H9 (cell line): Measurements from ENCODE around the gene DYNLRB1. TPM values are rescaled to one million over a fixed set of nuclear protein-coding genes. Genes with fewer than 3 reads are reported as not detected.

Experiments used
- DNase-seq: peaks from one replicate; pipeline ENCODE4 v3.0.0-alpha.2; 2017
- H2AFZ ChIP-seq: one replicate; pipeline ENCODE4 v1.6.1; 2013; ENCODE audit warnings: mild to moderate bottlenecking, low read length, control low read depth, moderate library complexity
- H2AK5ac ChIP-seq: 2 replicates; pipeline ENCODE4 v1.6.1; 2013; ENCODE audit warnings: low read length, control low read depth, mixed read lengths; ENCODE audit not compliant: insufficient read length
- H2BK120ac ChIP-seq: one replicate; pipeline ENCODE4 v1.6.1; 2013; ENCODE audit warnings: low read depth, mild to moderate bottlenecking, low read length, control low read depth, inconsistent platforms; ENCODE audit not compliant: poor library complexity, severe bottlenecking
- H2BK12ac ChIP-seq: 2 replicates; pipeline ENCODE4 v1.6.1; 2013; ENCODE audit warnings: low read length, control low read depth, mixed read lengths, low read depth; ENCODE audit not compliant: insufficient read length
- H2BK15ac ChIP-seq: 2 replicates; pipeline ENCODE4 v1.6.1; 2013; ENCODE audit warnings: low read depth, low read length, control low read depth
- H2BK20ac ChIP-seq: one replicate; pipeline ENCODE4 v1.6.1; 2013; ENCODE audit warnings: low read depth, mild to moderate bottlenecking, low read length, control low read depth, inconsistent platforms; ENCODE audit not compliant: poor library complexity, severe bottlenecking
- H2BK5ac ChIP-seq: 2 replicates; pipeline ENCODE4 v1.6.1; 2013; ENCODE audit warnings: low read length, control low read depth, mixed read lengths; ENCODE audit not compliant: insufficient read length
- H3K14ac ChIP-seq: 2 replicates; pipeline ENCODE4 v1.6.1; 2013; ENCODE audit warnings: low read length, control low read depth; ENCODE audit not compliant: insufficient read depth
- H3K18ac ChIP-seq: 2 replicates; pipeline ENCODE4 v1.6.1; 2013; ENCODE audit warnings: low read depth, mild to moderate bottlenecking, mixed read lengths, low read length, control low read depth; ENCODE audit not compliant: insufficient read length
- H3K23ac ChIP-seq: 2 replicates; pipeline ENCODE4 v1.6.1; 2013; ENCODE audit warnings: low read length, control low read depth, mixed read lengths, low read depth; ENCODE audit not compliant: insufficient read length
- H3K23me2 ChIP-seq: 2 replicates; pipeline ENCODE4 v1.6.1; 2013; ENCODE audit warnings: low read depth, mild to moderate bottlenecking, mixed read lengths, low read length, control low read depth; ENCODE audit not compliant: insufficient read length, poor library complexity, severe bottlenecking
- H3K27ac ChIP-seq: 2 replicates; pipeline ENCODE4 v1.5.1; 2013; ENCODE audit warnings: low read length, control low read depth, mixed read lengths, low read depth; ENCODE audit not compliant: insufficient read length
- H3K27me3 ChIP-seq: 2 replicates; pipeline ENCODE4 v1.6.1; 2013; ENCODE audit warnings: low read length, control low read depth, inconsistent platforms; ENCODE audit not compliant: insufficient read depth
- H3K4ac ChIP-seq: 2 replicates; pipeline ENCODE4 v1.6.1; 2013; ENCODE audit warnings: low read depth, mild to moderate bottlenecking, control low read depth, inconsistent platforms, low read length, moderate library complexity
- H3K4me1 ChIP-seq: 2 replicates; pipeline ENCODE4 v1.6.1; 2013; ENCODE audit warnings: low read length, control low read depth, inconsistent platforms; ENCODE audit not compliant: insufficient read depth
- H3K4me2 ChIP-seq: 2 replicates; pipeline ENCODE4 v1.6.1; 2013; ENCODE audit warnings: low read length, control low read depth, mixed read lengths; ENCODE audit not compliant: insufficient read length, insufficient read depth
- H3K56ac ChIP-seq: 2 replicates; pipeline ENCODE4 v1.6.1; 2013; ENCODE audit warnings: low read depth, mild to moderate bottlenecking, mixed read lengths, low read length, control low read depth; ENCODE audit not compliant: insufficient read length
- H3K79me1 ChIP-seq: 2 replicates; pipeline ENCODE4 v1.6.1; 2013; ENCODE audit warnings: low read depth, mild to moderate bottlenecking, moderate library complexity, low read length, control low read depth, inconsistent platforms; ENCODE audit not compliant: insufficient read depth, poor library complexity, severe bottlenecking
- H3K79me2 ChIP-seq: 2 replicates; pipeline ENCODE4 v1.6.1; 2013; ENCODE audit warnings: low read length, control low read depth, inconsistent platforms; ENCODE audit not compliant: insufficient read depth
- H3K9ac ChIP-seq: 2 replicates; pipeline ENCODE4 v1.6.1; 2013; ENCODE audit warnings: low read length, control low read depth, mixed read lengths; ENCODE audit not compliant: insufficient read length; ENCODE audit errors: extremely low read depth
- H3K9me3 ChIP-seq: one replicate; pipeline ENCODE4 v1.6.1; 2013; ENCODE audit warnings: low read depth, low read length, inconsistent platforms; ENCODE audit not compliant: control insufficient read depth
- H3T11ph ChIP-seq: one replicate; pipeline ENCODE4 v1.6.1; 2013; ENCODE audit warnings: mild to moderate bottlenecking, low read length, control low read depth, inconsistent platforms
- H4K20me1 ChIP-seq: one replicate; pipeline ENCODE4 v1.6.1; 2013; ENCODE audit not compliant: control insufficient read depth, insufficient read length, insufficient read depth
- H4K5ac ChIP-seq: 2 replicates; pipeline ENCODE4 v1.6.1; 2013; ENCODE audit warnings: low read depth, mild to moderate bottlenecking, mixed read lengths, low read length, control low read depth; ENCODE audit not compliant: insufficient read length
- H4K8ac ChIP-seq: replicated peaks from 2 replicates; pipeline ENCODE4 v1.6.1; 2013; ENCODE audit warnings: low read length, control low read depth, mixed read lengths, low read depth; ENCODE audit not compliant: insufficient read length
- H4K91ac ChIP-seq: 2 replicates; pipeline ENCODE4 v1.6.1; 2013; ENCODE audit warnings: low read depth, mild to moderate bottlenecking, moderate library complexity, mixed read lengths, low read length, control low read depth; ENCODE audit not compliant: insufficient read length
- H3K27ac Mint-ChIP-seq, 3 experiments: 2 replicates in 2 of 3; 3 replicates in 1 of 3; pipeline ENCODE4 v1.8.0; 2020 to 2021; ENCODE audit warnings: mixed read lengths in 3 of 3, mild to moderate bottlenecking in 1 of 3, moderate library complexity in 1 of 3
- H3K27me3 Mint-ChIP-seq: 2 replicates; pipeline ENCODE4 v1.8.0; 2021; ENCODE audit warnings: low read depth, mild to moderate bottlenecking, moderate library complexity, mixed read lengths
- H3K36me3 Mint-ChIP-seq, 3 experiments: 2 replicates in 2 of 3; 3 replicates in 1 of 3; pipeline ENCODE4 v1.8.0; 2020 to 2021; ENCODE audit warnings: low read depth in 3 of 3, mixed read lengths in 3 of 3; ENCODE audit not compliant: insufficient read depth in 1 of 3
- H3K4me1 Mint-ChIP-seq, 2 experiments: 2 replicates each; pipeline ENCODE4 v1.8.0; 2020; ENCODE audit warnings: mixed read lengths in 2 of 2
- H3K4me3 Mint-ChIP-seq, 2 experiments: 2 replicates in 1 of 2; 3 replicates in 1 of 2; pipeline ENCODE4 v1.8.0; 2020 to 2021; ENCODE audit warnings: mild to moderate bottlenecking in 2 of 2, mixed read lengths in 2 of 2, moderate library complexity in 1 of 2
- H3K9me3 Mint-ChIP-seq, 2 experiments: 2 replicates in 1 of 2; 3 replicates in 1 of 2; pipeline ENCODE4 v1.8.0; 2020; ENCODE audit warnings: mild to moderate bottlenecking in 2 of 2, mixed read lengths in 2 of 2, moderate library complexity in 1 of 2
- WGBS: extraction: QIAGEN DNeasy Blood & Tissue Kit; methylation state at CpG from one replicate; pipeline ENCODE4 v1.1.7; 2013; ENCODE audit warnings: missing lambda C conversion rate, low lambda C conversion rate, mixed read lengths; ENCODE audit not compliant: insufficient read length; ENCODE audit errors: extremely low coverage; 5-methylcytosine and 5-hydroxymethylcytosine counted together
- total RNA-seq: library from RNA; stranded (reverse); gene quantifications from 2 replicates; pipeline ENCODE4 v1.2.1, GENCODE V29; 2021
- TF ChIP-seq, protein P1 (sequence below): fragments of 200-600 bp; sonication (generic); conservative IDR thresholded peaks from 3 replicates; pipeline ENCODE4 v1.8.0; 2021; ENCODE audit warnings: antibody characterized with exemption, mild to moderate bottlenecking

The DYNLRB1 gene
- total RNA-seq, 1 experiment from 2014 or later, result 200 TPM

DNA sequence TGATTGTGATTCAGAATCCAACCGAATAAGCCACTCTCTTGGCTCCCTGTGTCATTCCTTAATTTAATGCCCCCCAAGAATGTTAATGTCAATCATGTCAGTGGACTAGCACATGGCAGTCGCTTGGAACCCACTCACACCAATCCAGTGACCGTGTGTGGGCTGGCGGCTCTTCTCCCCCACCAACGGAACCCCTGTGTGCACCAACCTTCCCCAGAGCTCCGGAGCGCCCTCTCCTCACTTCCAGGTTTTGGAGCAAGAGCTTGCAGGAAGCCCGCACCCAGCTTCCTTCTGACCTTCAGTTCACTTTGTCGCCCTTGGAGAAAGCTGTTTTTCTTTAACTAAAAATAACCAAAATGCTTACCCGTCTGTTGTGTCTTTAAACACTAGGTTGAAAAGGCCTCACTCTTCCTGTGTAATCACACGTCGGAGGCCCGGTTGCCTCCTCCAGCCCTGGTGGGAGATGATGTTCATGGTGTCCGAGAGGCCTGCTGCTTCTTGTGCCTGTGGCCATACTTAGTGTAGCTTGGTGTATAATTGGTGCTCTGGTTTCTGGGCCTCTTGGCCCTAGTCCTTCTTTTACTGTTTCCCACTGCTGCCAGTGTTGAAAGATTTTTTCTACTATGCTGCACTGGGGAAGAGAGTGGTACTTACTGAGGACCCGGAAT, 24.5 kb downstream of the DYNLRB1 start:
- Histone ChIP-seq H3K79me1 (no peaks in the 10 kb centered on the region), H3K9me3 (no peaks in the 10 kb centered on the region), H3K4ac (no peak overlapping the region), H3K4me2 (no peak overlapping the region), H4K20me1 (no peaks in the 10 kb centered on the region), H3T11ph (no peak overlapping the region), H4K91ac (no peak overlapping the region), H2BK15ac (no peak overlapping the region), H3K27me3 (no peaks in the 10 kb centered on the region; the same call in 1 of the 2 replicates), H3K23ac (no peak overlapping the region), H4K8ac (no peak overlapping the region), H3K18ac (no peak overlapping the region), H3K27ac (no peak overlapping the region), H2AFZ (no peak overlapping the region), H2BK20ac (no peak overlapping the region), H2AK5ac (no peak overlapping the region), H3K9ac (no peak overlapping the region), H3K14ac (no peak overlapping the region), H3K79me2 (no peaks in the 10 kb centered on the region), H3K23me2 (peaks cover 3% of the 10 kb centered on the region), H2BK12ac (no peak overlapping the region), H3K4me1 (no peaks in the 10 kb centered on the region), H2BK120ac (no peak overlapping the region), H2BK5ac (no peak overlapping the region), H4K5ac (no peak overlapping the region), H3K56ac (no peak overlapping the region)
- H3K36me3 Mint-ChIP-seq, result peaks cover 21 to 55% (median 34%) of the 10 kb centered on the region in 3 experiments; a peak in 6 of 7 replicates
- no CpG with 5 or more reads among the region's 15 CpGs for WGBS
- peaks cover 0 to 1% of the 10 kb centered on the region in 2 experiments; a peak in 1 of 5 replicates for H3K9me3 Mint-ChIP-seq
- H3K4me1 Mint-ChIP-seq, result peaks cover 12% of the 10 kb centered on the region in 2 experiments
- H3K27ac Mint-ChIP-seq, result no peak overlapping the region
- no peak for DNase-seq
- TF ChIP-seq, protein P1, sequence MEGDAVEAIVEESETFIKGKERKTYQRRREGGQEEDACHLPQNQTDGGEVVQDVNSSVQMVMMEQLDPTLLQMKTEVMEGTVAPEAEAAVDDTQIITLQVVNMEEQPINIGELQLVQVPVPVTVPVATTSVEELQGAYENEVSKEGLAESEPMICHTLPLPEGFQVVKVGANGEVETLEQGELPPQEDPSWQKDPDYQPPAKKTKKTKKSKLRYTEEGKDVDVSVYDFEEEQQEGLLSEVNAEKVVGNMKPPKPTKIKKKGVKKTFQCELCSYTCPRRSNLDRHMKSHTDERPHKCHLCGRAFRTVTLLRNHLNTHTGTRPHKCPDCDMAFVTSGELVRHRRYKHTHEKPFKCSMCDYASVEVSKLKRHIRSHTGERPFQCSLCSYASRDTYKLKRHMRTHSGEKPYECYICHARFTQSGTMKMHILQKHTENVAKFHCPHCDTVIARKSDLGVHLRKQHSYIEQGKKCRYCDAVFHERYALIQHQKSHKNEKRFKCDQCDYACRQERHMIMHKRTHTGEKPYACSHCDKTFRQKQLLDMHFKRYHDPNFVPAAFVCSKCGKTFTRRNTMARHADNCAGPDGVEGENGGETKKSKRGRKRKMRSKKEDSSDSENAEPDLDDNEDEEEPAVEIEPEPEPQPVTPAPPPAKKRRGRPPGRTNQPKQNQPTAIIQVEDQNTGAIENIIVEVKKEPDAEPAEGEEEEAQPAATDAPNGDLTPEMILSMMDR, result no peak
- no peak overlapping the region for H3K4me3 Mint-ChIP-seq
- H3K27me3 Mint-ChIP-seq, result peaks cover 8% of the 10 kb centered on the region
